HEK293 (cell line): Measurements from ENCODE around the gene DBX2.

Experiments used
- CTCF ChIA-PET: fragments of 350-600 bp; formaldehyde crosslinking; extraction: SDS; loops from one replicate; lab custom pipeline; 2021; ENCODE audit warnings: antibody characterized with exemption; lab: Yijun Ruan, JAX
- POLR2A ChIA-PET: fragments of 300-600 bp; formaldehyde crosslinking; extraction: SDS; loops from one replicate; lab custom pipeline; 2020; ENCODE audit warnings: antibody characterized with exemption, inconsistent platforms; lab: Yijun Ruan, JAX
- H3K27ac ChIP-seq: fragments of 200-500 bp; sonication (Bioruptor generic); 2 replicates; pipeline ENCODE4 v1.5.1; 2014; ENCODE audit warnings: low read depth, low read length, control low read depth, inconsistent platforms; ENCODE audit errors: extremely low read depth
- H3K36me3 ChIP-seq, 2 experiments: fragments of 200-500 bp in 1 of 2; sonication (Bioruptor generic) in 1 of 2; 1 replicate in 1 of 2; 2 replicates in 1 of 2; pipeline ENCODE4 v1.5.1; 2014 to 2017; ENCODE audit warnings: inconsistent platforms in 2 of 2, low read length in 2 of 2; ENCODE audit not compliant: control insufficient read depth in 2 of 2, insufficient read depth in 1 of 2
- H3K4me1 ChIP-seq: fragments of 200-500 bp; sonication (Bioruptor generic); 2 replicates; pipeline ENCODE4 v1.5.1; 2014; ENCODE audit warnings: mild to moderate bottlenecking, low read length, inconsistent platforms; ENCODE audit not compliant: control insufficient read depth, insufficient read depth
- H3K4me3 ChIP-seq: 2 replicates; pipeline ENCODE4 v1.5.1; 2011; ENCODE audit warnings: low read depth, mild to moderate bottlenecking, control low read depth, low read length, moderate library complexity
- H3K9me3 ChIP-seq: fragments of 200-500 bp; sonication (Bioruptor generic); 2 replicates; pipeline ENCODE4 v1.5.1; 2014; ENCODE audit warnings: low read depth, low read length, inconsistent platforms; ENCODE audit not compliant: control insufficient read depth, insufficient read depth
- SCRT1 ChIP-seq: fragments of 450-650 bp; formaldehyde crosslinking; IDR thresholded peaks from 2 replicates; pipeline ENCODE4 v1.5.1; 2016; ENCODE audit warnings: missing biosample characterization, missing genetic modification characterization, borderline replicate concordance
- SCRT2 ChIP-seq: fragments of 450-650 bp; formaldehyde crosslinking; IDR thresholded peaks from 2 replicates; pipeline ENCODE4 v1.5.1; 2016; ENCODE audit warnings: missing biosample characterization, missing genetic modification characterization
- TRIM28 ChIP-seq: IDR thresholded peaks from 2 replicates; pipeline ENCODE4 v1.6.1; 2011; ENCODE audit warnings: low read length, control low read depth, borderline replicate concordance
- ZFP37 ChIP-seq: fragments of 450-650 bp; formaldehyde crosslinking; IDR thresholded peaks from 2 replicates; pipeline ENCODE4 v1.5.1; 2016; ENCODE audit warnings: missing biosample characterization, missing genetic modification characterization
- ZNF362 ChIP-seq: fragments of 450-650 bp; formaldehyde crosslinking; IDR thresholded peaks from 2 replicates; pipeline ENCODE4 v1.5.1; 2016; ENCODE audit warnings: missing biosample characterization, missing genetic modification characterization
- ZNF391 ChIP-seq: fragments of 450-650 bp; formaldehyde crosslinking; IDR thresholded peaks from 2 replicates; pipeline ENCODE4 v1.5.1; 2016; ENCODE audit warnings: low read depth, missing biosample characterization, missing genetic modification characterization, borderline replicate concordance
- ZNF530 ChIP-seq: fragments of 450-650 bp; formaldehyde crosslinking; IDR thresholded peaks from 2 replicates; pipeline ENCODE4 v1.5.1; 2016; ENCODE audit warnings: low read depth, missing biosample characterization, missing genetic modification characterization
- ZNF549 ChIP-seq: fragments of 450-650 bp; IDR thresholded peaks from 2 replicates; pipeline ENCODE4 v1.5.1; 2018; ENCODE audit warnings: missing biosample characterization, missing genetic modification characterization, mild to moderate bottlenecking, inconsistent platforms, moderate library complexity
- ZNF707 ChIP-seq: fragments of 450-650 bp; formaldehyde crosslinking; IDR thresholded peaks from 2 replicates; pipeline ENCODE4 v1.5.1; 2016; ENCODE audit warnings: missing biosample characterization, missing genetic modification characterization
- TF ChIP-seq, protein P1 (sequence below): fragments of 450-650 bp; formaldehyde crosslinking; IDR thresholded peaks from 2 replicates; pipeline ENCODE4 v1.5.0; 2017; ENCODE audit warnings: missing biosample characterization, missing genetic modification characterization, borderline replicate concordance
- TF ChIP-seq, protein P2 (sequence below): fragments of 450-650 bp; formaldehyde crosslinking; IDR thresholded peaks from 2 replicates; pipeline ENCODE4 v1.5.1; 2016; ENCODE audit warnings: missing biosample characterization, missing genetic modification characterization
- TF ChIP-seq, protein P3 (sequence below): fragments of 450-650 bp; formaldehyde crosslinking; IDR thresholded peaks from 2 replicates; pipeline ENCODE4 v1.5.1; 2016; ENCODE audit warnings: missing biosample characterization, missing genetic modification characterization

DBX2 gene

DNA sequence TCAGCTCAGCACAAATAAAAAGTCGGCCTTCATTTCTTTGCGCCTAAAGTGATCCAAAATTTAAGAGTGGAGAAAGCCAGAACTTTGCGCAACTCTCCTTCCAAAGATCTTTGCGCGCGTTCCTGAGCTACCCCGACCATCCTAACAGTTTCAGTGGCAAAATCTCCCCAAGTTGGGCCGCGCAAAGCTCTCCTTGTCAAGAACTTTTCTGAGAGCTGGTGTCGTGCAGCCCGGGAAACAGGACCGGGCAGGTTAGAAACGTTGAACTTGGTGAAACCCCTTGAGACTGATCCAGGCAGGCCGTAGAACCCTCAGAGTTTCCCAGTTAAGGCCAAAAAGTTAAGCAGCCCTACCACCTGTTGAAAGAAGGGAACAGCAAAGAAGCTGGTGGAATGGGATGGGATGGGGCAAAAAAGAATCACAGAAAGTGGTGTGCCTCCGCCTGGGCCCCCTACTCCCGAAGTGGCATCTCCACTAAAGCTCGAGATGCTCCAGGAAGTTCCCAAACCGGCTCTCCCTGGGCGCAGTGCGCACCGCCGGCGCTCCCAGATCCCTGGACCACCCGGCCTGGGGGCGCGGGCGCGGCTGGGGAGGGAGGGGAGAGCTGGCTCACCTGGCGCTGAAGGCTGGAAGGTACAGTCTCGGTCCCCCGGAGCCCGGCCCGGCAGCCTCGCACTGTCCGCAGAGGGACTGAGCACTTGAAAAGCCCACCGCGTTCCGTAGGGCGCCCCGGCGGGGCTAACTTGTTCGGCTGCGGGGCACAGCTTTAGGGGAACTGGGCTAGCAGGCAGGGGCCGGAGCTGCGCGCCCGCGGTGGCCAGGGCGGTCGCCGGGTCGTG is 768 bp downstream of the DBX2 start:
- TF ChIP-seq SCRT1 (peak; percentile 27; the same call in 1 of the 2 replicates), SCRT2 (tag by site-specific recombination) (peak; percentile 86), ZNF362 (tag by site-specific recombination) (no peak), TRIM28 (no peak), ZNF707 (tag by site-specific recombination) (no peak)
- TF ChIP-seq, protein P1, sequence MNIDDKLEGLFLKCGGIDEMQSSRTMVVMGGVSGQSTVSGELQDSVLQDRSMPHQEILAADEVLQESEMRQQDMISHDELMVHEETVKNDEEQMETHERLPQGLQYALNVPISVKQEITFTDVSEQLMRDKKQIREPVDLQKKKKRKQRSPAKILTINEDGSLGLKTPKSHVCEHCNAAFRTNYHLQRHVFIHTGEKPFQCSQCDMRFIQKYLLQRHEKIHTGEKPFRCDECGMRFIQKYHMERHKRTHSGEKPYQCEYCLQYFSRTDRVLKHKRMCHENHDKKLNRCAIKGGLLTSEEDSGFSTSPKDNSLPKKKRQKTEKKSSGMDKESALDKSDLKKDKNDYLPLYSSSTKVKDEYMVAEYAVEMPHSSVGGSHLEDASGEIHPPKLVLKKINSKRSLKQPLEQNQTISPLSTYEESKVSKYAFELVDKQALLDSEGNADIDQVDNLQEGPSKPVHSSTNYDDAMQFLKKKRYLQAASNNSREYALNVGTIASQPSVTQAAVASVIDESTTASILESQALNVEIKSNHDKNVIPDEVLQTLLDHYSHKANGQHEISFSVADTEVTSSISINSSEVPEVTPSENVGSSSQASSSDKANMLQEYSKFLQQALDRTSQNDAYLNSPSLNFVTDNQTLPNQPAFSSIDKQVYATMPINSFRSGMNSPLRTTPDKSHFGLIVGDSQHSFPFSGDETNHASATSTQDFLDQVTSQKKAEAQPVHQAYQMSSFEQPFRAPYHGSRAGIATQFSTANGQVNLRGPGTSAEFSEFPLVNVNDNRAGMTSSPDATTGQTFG (tag by site-specific recombination), result no peak
- Histone ChIP-seq H3K4me1 (no peaks in the 10 kb centered on the region), H3K4me3 (peak overlapping the region; percentile 56), H3K36me3 (no peaks in the 10 kb centered on the region), H3K9me3 (no peaks in the 10 kb centered on the region), H3K27ac (no peak overlapping the region; the same call in 1 of the 2 replicates)
- POLR2A ChIA-PET, result interaction anchor here (0.5 kb wide), 1 partner anchor 22 kb away, joined by 3 read pairs; no protein-coding TSS in a partner anchor
- CTCF ChIA-PET, result interaction anchor here (0.6 to 0.9 kb wide), 2 partner anchors 47 to 102 kb away, joined by 3 to 4 read pairs; no protein-coding TSS in a partner anchor

DNA sequence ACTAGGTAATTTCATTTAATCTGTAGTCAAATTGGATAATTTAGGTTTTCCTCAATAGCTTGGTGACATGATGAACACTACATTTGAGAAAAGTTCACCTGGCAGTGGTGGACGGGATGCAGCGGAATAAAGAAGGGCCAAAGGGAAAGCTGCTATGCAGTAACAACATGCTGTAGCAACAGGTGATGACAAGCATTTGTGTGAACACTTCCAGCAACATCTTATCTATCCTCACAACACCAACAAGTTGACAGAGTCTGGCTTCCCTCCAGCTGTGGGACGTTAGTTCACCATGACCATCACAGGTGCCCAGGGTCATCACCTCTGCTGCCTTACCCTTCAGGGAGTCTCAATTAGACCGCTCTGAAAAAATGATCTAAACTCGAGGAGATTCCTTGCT is 8.3 kb downstream of the DBX2 start:
- TF ChIP-seq ZNF549 (tag by site-specific recombination) (no peak), ZNF391 (no peak), ZNF530 (tag by site-specific recombination) (no peak), SCRT2 (tag by site-specific recombination) (peak; percentile 89), SCRT1 (peak; percentile 58)
- TF ChIP-seq, protein P2, sequence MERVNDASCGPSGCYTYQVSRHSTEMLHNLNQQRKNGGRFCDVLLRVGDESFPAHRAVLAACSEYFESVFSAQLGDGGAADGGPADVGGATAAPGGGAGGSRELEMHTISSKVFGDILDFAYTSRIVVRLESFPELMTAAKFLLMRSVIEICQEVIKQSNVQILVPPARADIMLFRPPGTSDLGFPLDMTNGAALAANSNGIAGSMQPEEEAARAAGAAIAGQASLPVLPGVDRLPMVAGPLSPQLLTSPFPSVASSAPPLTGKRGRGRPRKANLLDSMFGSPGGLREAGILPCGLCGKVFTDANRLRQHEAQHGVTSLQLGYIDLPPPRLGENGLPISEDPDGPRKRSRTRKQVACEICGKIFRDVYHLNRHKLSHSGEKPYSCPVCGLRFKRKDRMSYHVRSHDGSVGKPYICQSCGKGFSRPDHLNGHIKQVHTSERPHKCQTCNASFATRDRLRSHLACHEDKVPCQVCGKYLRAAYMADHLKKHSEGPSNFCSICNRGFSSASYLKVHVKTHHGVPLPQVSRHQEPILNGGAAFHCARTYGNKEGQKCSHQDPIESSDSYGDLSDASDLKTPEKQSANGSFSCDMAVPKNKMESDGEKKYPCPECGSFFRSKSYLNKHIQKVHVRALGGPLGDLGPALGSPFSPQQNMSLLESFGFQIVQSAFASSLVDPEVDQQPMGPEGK (tag by site-specific recombination), result no peak
- Histone ChIP-seq H3K4me3 (no peak overlapping the region), H3K27ac (no peak overlapping the region), H3K36me3 (no peaks in the 10 kb centered on the region), H3K4me1 (no peaks in the 10 kb centered on the region), H3K9me3 (no peaks in the 10 kb centered on the region)
- POLR2A ChIA-PET, result no interaction called here
- CTCF ChIA-PET, result interaction anchor here (0.6 kb wide), 2 partner anchors 23 to 1127 kb away, joined by 3 to 4 read pairs; no protein-coding TSS in a partner anchor

DNA sequence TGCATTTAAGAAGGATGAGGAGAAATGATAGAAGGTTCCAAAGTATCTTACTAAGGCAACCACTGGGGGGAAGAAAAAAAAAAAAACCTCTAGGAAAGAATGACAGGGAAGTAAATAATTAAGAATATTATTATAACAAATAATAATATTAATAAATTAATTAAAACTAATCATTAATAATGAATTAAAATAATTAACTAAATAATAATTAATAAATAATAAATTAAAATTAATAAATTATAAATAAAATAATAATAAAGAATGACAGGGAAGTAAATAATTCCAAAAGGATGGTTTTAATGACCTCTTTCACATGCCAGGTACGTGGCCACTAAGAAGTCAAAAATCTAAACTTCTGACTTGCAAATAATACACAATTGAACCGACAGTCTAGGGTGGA is 9.9 kb downstream of the DBX2 start:
- CTCF ChIA-PET, result no interaction called here
- H3K4me3 ChIP-seq, result no peak overlapping the region
- no peak for TF ChIP-seq ZFP37
- TF ChIP-seq, protein P3, sequence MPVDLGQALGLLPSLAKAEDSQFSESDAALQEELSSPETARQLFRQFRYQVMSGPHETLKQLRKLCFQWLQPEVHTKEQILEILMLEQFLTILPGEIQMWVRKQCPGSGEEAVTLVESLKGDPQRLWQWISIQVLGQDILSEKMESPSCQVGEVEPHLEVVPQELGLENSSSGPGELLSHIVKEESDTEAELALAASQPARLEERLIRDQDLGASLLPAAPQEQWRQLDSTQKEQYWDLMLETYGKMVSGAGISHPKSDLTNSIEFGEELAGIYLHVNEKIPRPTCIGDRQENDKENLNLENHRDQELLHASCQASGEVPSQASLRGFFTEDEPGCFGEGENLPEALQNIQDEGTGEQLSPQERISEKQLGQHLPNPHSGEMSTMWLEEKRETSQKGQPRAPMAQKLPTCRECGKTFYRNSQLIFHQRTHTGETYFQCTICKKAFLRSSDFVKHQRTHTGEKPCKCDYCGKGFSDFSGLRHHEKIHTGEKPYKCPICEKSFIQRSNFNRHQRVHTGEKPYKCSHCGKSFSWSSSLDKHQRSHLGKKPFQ (tag by site-specific recombination), result no peak
- TF ChIP-seq ZNF391, result no peak
- TF ChIP-seq, all 188 proteins: peak for 0
- Histone ChIP-seq H3K27ac (no peak overlapping the region), H3K9me3 (no peaks in the 10 kb centered on the region), H3K4me1 (no peaks in the 10 kb centered on the region), H3K36me3 (no peaks in the 10 kb centered on the region)
- POLR2A ChIA-PET, result no interaction called here
